MCF 10A (cell line): ENCODE data around the gene BPGM. TPM values are rescaled to one million over a fixed set of nuclear protein-coding genes. Genes with fewer than 3 reads are reported as not detected.

ENCODE experiments used
- BruUV-seq: library from RNA; stranded (reverse); fragments of 400-500 nt; replicated peaks from 2 replicates; lab custom pipeline; 2021; lab: Mats Ljungman, UMichigan
- CTCF ChIA-PET: fragments of 300-600 bp; sonication (Branson Sonifier 250); formaldehyde crosslinking; extraction: SDS; loops from one replicate; lab custom pipeline; 2021; ENCODE audit warnings: antibody characterized with exemption, inconsistent platforms; lab: Yijun Ruan, JAX
- POLR2A ChIA-PET: fragments of 300-600, 350-650 bp; sonication (Branson Sonifier 250); formaldehyde crosslinking; extraction: SDS; loops from one replicate; lab custom pipeline; 2020; ENCODE audit warnings: antibody characterized with exemption, inconsistent platforms; lab: Yijun Ruan, JAX
- DNase-seq: peaks from one replicate; pipeline ENCODE4 v3.0.0-alpha.2; 2018; ENCODE audit not compliant: unreplicated experiment
- H3K27ac Mint-ChIP-seq: one replicate; pipeline ENCODE4 v1.8.0; 2022; ENCODE audit warnings: mild to moderate bottlenecking, low read depth, mixed read lengths; ENCODE audit not compliant: unreplicated experiment
- H3K27me3 Mint-ChIP-seq: one replicate; pipeline ENCODE4 v1.8.0; 2022; ENCODE audit warnings: mixed read lengths; ENCODE audit not compliant: insufficient read depth, unreplicated experiment
- H3K36me3 Mint-ChIP-seq: one replicate; pipeline ENCODE4 v1.8.0; 2022; ENCODE audit warnings: mild to moderate bottlenecking, moderate library complexity, mixed read lengths; ENCODE audit not compliant: insufficient read depth, unreplicated experiment
- H3K4me1 Mint-ChIP-seq: one replicate; pipeline ENCODE4 v1.8.0; 2022; ENCODE audit warnings: mixed read lengths; ENCODE audit not compliant: insufficient read depth, unreplicated experiment
- H3K4me3 Mint-ChIP-seq: one replicate; pipeline ENCODE4 v1.8.0; 2022; ENCODE audit warnings: mild to moderate bottlenecking, moderate library complexity, mixed read lengths; ENCODE audit not compliant: unreplicated experiment
- H3K9me3 Mint-ChIP-seq: one replicate; pipeline ENCODE4 v1.8.0; 2022; ENCODE audit warnings: mixed read lengths; ENCODE audit not compliant: unreplicated experiment
- intact Hi-C: fragments of 100-400 bp; cut with micrococcal nuclease; formaldehyde crosslinking; loops from 2 replicates; pipeline ENCODE4 v1.14.1; 2022
- total RNA-seq: library from RNA; stranded (reverse); gene quantifications from 2 replicates; pipeline ENCODE4 v1.2.3, GENCODE V29; 2022
- TF ChIP-seq, protein P1 (sequence below): fragments of 200-600 bp; IDR thresholded peaks from one replicate; pipeline ENCODE4 v1.8.0; 2022; ENCODE audit warnings: antibody characterized with exemption, mild to moderate bottlenecking; ENCODE audit not compliant: unreplicated experiment

BPGM gene
- total RNA-seq, 1 experiment from 2014 or later: 8.2 TPM

GRCh38 chr7:134707663-134708378 is 61.2 kb downstream of the BPGM start:
- peaks cover 6% of the 10 kb centered on the region for H3K36me3 Mint-ChIP-seq
- TF ChIP-seq, protein P1, sequence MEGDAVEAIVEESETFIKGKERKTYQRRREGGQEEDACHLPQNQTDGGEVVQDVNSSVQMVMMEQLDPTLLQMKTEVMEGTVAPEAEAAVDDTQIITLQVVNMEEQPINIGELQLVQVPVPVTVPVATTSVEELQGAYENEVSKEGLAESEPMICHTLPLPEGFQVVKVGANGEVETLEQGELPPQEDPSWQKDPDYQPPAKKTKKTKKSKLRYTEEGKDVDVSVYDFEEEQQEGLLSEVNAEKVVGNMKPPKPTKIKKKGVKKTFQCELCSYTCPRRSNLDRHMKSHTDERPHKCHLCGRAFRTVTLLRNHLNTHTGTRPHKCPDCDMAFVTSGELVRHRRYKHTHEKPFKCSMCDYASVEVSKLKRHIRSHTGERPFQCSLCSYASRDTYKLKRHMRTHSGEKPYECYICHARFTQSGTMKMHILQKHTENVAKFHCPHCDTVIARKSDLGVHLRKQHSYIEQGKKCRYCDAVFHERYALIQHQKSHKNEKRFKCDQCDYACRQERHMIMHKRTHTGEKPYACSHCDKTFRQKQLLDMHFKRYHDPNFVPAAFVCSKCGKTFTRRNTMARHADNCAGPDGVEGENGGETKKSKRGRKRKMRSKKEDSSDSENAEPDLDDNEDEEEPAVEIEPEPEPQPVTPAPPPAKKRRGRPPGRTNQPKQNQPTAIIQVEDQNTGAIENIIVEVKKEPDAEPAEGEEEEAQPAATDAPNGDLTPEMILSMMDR: no peak
- H3K4me3 Mint-ChIP-seq: no peak overlapping the region
- DNase-seq: no peak
- no TSS peak for BruUV-seq
- ChIA-PET CTCF (no interaction called here), POLR2A (no interaction called here)
- intact Hi-C loops: no loop called here
- peaks cover 4% of the 10 kb centered on the region for H3K27me3 Mint-ChIP-seq
- no peaks in the 10 kb centered on the region for H3K9me3 Mint-ChIP-seq
- H3K4me1 Mint-ChIP-seq: no peaks in the 10 kb centered on the region
- H3K27ac Mint-ChIP-seq: no peak overlapping the region

DNA sequence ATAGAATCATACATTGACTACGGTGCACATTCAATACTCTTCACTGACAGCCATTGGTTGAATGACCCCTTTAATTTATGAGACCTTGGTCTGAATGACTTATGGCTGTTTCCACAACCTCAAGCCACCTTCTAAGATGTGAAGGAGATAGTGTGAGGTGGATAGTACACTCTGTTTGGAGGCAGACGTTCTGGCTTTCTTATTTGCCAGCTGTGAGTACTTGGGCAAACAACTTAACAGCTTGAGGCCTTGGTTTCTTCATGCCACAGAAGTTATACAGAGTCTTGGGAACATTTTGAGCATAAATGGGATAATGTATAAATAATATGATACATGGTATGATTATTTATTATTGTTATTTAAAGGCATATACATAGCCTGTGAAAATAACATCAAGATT is 62.0 kb downstream of the BPGM start:
- no peaks in the 10 kb centered on the region for H3K27me3 Mint-ChIP-seq
- no peaks in the 10 kb centered on the region for H3K4me1 Mint-ChIP-seq
- peaks cover 6% of the 10 kb centered on the region for H3K36me3 Mint-ChIP-seq
- CTCF ChIA-PET: no interaction called here
- intact Hi-C loops: no loop called here
- H3K9me3 Mint-ChIP-seq: no peaks in the 10 kb centered on the region
- POLR2A ChIA-PET: no interaction called here
- TF ChIP-seq, protein P1: no peak
- BruUV-seq: no TSS peak
- H3K4me3 Mint-ChIP-seq: no peak overlapping the region
- H3K27ac Mint-ChIP-seq: no peak overlapping the region
- no peak for DNase-seq

DNA sequence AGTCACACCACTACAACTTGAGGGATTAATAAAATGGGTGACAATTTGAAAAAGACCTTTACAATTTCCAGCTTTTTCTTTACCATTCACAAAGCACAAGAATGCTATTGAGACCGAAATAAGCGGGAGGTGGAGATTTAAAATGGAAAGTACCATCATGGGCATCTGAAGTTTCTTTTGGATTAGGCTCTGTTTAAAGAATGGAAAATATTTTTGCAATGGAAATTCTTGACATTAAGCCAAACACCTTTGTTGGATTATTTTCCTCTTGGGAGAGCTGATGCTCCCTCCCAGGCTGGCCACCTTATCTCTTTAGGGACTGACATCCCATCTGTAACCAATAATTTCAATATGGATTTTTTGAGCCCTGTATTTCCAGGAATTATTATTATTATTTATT is 62.5 kb downstream of the BPGM start:
- TF ChIP-seq, protein P1: no peak
- POLR2A ChIA-PET: no interaction called here
- H3K4me1 Mint-ChIP-seq: no peaks in the 10 kb centered on the region
- no peaks in the 10 kb centered on the region for H3K9me3 Mint-ChIP-seq
- intact Hi-C loops: no loop called here
- H3K27me3 Mint-ChIP-seq: no peaks in the 10 kb centered on the region
- BruUV-seq: no TSS peak
- no peak for DNase-seq
- peaks cover 6% of the 10 kb centered on the region for H3K36me3 Mint-ChIP-seq
- CTCF ChIA-PET: interaction anchor here (0.7 kb wide), 1 partner anchor 475 kb away, joined by 4 read pairs; no protein-coding TSS in a partner anchor
- H3K27ac Mint-ChIP-seq: no peak overlapping the region
- no peak overlapping the region for H3K4me3 Mint-ChIP-seq

DNA sequence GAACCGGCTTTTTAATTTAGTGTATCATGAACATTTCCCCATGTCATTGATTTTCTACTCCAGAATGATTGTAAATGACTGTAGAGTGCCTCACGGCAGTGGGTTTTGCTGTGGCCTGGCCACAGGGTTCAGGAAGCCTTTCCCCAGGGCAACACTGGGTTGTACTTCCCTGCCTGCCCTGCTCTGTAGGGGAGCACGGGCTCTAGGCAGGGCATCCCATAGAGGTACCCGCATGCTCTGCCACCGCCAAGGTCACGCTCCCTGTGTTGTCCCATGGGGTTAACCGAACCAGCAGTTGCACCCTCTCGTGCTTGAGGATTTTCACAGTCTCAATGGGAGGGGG is 63.8 kb downstream of the BPGM start:
- POLR2A ChIA-PET: no interaction called here
- H3K4me1 Mint-ChIP-seq: no peaks in the 10 kb centered on the region
- H3K9me3 Mint-ChIP-seq: no peaks in the 10 kb centered on the region
- no TSS peak for BruUV-seq
- CTCF ChIA-PET: interaction anchor here (0.6 to 1.6 kb wide), 2 partner anchors 20 to 1581 kb away, joined by 4 to 5 read pairs; no protein-coding TSS in a partner anchor
- no peak overlapping the region for H3K4me3 Mint-ChIP-seq
- no peak for DNase-seq
- intact Hi-C loops: no loop called here
- H3K27ac Mint-ChIP-seq: no peak overlapping the region
- H3K27me3 Mint-ChIP-seq: no peaks in the 10 kb centered on the region
- H3K36me3 Mint-ChIP-seq: no peaks in the 10 kb centered on the region
- TF ChIP-seq, protein P1: no peak
